HL-60 (cell line): ENCODE data around the gene ERMP1.

ENCODE experiments used
- DNase-seq, 2 experiments: peaks; one replicate each; pipeline ENCODE4 v3.0.0-alpha.2; 2010 to 2020; ENCODE audit warnings: low read depth in 1 of 2, low spot score in 1 of 2
- H3K27ac ChIP-seq: fragments of 250-450 bp; sonication (Bioruptor Pico); replicated peaks from 2 replicates; pipeline ENCODE4 v1.5.1; 2020; ENCODE audit warnings: mild to moderate bottlenecking, moderate library complexity
- H3K27me3 ChIP-seq: fragments of 250-450 bp; sonication (Bioruptor Pico); 2 replicates; pipeline ENCODE4 v1.5.1; 2021; ENCODE audit warnings: mild to moderate bottlenecking, moderate library complexity; ENCODE audit not compliant: insufficient read depth, poor library complexity, severe bottlenecking
- H3K4me3 ChIP-seq: replicated peaks from 2 replicates; pipeline ENCODE4 v1.5.1; 2011; ENCODE audit warnings: mild to moderate bottlenecking, control low read depth, low read length; ENCODE audit not compliant: insufficient read depth
- CTCF ChIP-seq: IDR thresholded peaks from one replicate; pipeline ENCODE4 v1.5.1; 2011; ENCODE audit warnings: low read length, control low read depth, inconsistent platforms; ENCODE audit not compliant: insufficient read depth
- GABPA ChIP-seq: IDR thresholded peaks from 2 replicates; pipeline ENCODE4 v1.6.1; 2012; ENCODE audit warnings: low read depth
- POLR2AphosphoS5 ChIP-seq: IDR thresholded peaks from 2 replicates; pipeline ENCODE4 v1.6.1; 2012; ENCODE audit warnings: low read depth
- SPI1 ChIP-seq: IDR thresholded peaks from 2 replicates; pipeline ENCODE4 v1.6.1; 2012; ENCODE audit warnings: low read depth, mild to moderate bottlenecking, borderline replicate concordance
- TF ChIP-seq, protein P1 (sequence below): IDR thresholded peaks from 2 replicates; pipeline ENCODE4 v1.6.1; 2012; ENCODE audit warnings: low read depth; ENCODE audit not compliant: insufficient replicate concordance

Gene ERMP1

GRCh38 chr9:5798581-5798980 is 34.3 kb downstream of the ERMP1 start:
- Histone ChIP-seq H3K4me3 (no peak overlapping the region), H3K27ac (no peak overlapping the region), H3K27me3 (no peaks in the 10 kb centered on the region)
- TF ChIP-seq POLR2AphosphoS5: no peak
- TF ChIP-seq CTCF: no peak
- TF ChIP-seq GABPA: no peak
- no peak for TF ChIP-seq SPI1
- TF ChIP-seq, protein P1, sequence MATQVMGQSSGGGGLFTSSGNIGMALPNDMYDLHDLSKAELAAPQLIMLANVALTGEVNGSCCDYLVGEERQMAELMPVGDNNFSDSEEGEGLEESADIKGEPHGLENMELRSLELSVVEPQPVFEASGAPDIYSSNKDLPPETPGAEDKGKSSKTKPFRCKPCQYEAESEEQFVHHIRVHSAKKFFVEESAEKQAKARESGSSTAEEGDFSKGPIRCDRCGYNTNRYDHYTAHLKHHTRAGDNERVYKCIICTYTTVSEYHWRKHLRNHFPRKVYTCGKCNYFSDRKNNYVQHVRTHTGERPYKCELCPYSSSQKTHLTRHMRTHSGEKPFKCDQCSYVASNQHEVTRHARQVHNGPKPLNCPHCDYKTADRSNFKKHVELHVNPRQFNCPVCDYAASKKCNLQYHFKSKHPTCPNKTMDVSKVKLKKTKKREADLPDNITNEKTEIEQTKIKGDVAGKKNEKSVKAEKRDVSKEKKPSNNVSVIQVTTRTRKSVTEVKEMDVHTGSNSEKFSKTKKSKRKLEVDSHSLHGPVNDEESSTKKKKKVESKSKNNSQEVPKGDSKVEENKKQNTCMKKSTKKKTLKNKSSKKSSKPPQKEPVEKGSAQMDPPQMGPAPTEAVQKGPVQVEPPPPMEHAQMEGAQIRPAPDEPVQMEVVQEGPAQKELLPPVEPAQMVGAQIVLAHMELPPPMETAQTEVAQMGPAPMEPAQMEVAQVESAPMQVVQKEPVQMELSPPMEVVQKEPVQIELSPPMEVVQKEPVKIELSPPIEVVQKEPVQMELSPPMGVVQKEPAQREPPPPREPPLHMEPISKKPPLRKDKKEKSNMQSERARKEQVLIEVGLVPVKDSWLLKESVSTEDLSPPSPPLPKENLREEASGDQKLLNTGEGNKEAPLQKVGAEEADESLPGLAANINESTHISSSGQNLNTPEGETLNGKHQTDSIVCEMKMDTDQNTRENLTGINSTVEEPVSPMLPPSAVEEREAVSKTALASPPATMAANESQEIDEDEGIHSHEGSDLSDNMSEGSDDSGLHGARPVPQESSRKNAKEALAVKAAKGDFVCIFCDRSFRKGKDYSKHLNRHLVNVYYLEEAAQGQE: no peak
- no peak for DNase-seq

GRCh38 chr9:5796298-5796697 is 36.6 kb downstream of the ERMP1 start:
- Histone ChIP-seq H3K4me3 (no peak overlapping the region), H3K27me3 (no peaks in the 10 kb centered on the region), H3K27ac (no peak overlapping the region)
- TF ChIP-seq GABPA (no peak), POLR2AphosphoS5 (no peak), SPI1 (no peak), CTCF (no peak)
- TF ChIP-seq, protein P1: no peak
- DNase-seq: no peak

DNA sequence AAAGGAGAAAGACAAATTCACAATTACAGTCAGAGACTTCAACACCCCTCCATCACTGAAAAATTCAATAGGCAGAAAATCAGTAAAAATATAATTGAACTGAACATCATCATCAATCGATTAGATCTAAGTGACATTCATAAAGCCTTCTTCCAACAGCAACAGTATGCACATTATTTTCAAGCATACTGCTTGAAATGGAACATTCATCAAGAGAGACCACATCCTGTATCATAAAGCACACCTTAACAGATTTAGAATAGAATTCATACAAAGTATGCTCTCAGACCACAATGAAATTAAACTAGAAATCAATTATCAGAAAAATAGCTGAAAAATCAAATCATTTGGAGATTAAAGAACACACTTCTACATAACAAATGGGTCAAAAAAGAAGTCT is 39.1 kb downstream of the ERMP1 start:
- no peak overlapping the region for H3K4me3 ChIP-seq
- H3K27ac ChIP-seq: no peak overlapping the region
- H3K27me3 ChIP-seq: no peaks in the 10 kb centered on the region
- TF ChIP-seq GABPA: no peak
- TF ChIP-seq, protein P1: no peak
- TF ChIP-seq SPI1: no peak
- no peak for TF ChIP-seq CTCF
- TF ChIP-seq POLR2AphosphoS5: no peak
- DNase-seq: no peak
